SKM-1 (cell line): ENCODE data around the gene ARSK.

ENCODE experiments used
- DNase-seq: peaks from one replicate; lab custom pipeline; 2025; ENCODE audit not compliant: unreplicated experiment; lab: John Stamatoyannopoulos, UW

ARSK gene

DNA sequence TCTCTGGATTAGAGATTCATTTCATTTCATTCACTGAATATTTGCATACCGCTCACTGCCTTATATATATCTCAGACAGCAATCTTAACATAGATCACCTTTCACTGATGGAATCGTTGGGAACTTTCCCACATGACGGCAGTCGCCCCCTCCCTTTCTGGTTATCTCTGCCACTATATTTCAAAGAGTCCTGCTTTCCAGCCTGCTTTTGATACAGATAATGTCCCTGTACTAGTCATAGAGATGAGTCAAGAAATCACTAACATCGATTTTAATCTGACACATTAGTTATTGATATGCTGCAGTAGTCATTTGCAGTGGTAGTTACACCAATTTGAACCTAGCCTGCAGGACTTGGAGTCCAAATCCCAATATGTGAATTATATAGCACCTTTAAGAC lies 8.5 kb downstream of the ARSK start:
- no peak for DNase-seq

DNA sequence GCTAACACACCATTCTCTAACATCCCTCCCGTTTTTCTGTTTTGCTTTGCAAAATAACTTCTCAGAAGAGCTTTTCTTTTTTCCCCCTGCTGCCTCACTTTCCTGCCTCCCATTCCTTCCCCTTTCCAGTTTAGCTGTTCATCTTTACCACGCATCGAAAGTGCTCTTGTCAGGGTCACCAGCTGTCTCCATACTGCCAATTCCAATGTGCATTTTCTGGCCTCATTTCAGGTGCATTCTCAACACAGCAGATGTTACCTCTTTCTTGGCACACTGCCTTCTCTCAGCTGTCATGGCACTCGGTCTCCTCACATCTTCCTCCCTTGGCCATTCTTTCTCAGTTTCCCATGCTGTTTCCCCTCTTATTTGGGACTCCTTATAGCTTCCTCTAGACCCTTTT lies 9.5 kb downstream of the ARSK start:
- no peak for DNase-seq

DNA sequence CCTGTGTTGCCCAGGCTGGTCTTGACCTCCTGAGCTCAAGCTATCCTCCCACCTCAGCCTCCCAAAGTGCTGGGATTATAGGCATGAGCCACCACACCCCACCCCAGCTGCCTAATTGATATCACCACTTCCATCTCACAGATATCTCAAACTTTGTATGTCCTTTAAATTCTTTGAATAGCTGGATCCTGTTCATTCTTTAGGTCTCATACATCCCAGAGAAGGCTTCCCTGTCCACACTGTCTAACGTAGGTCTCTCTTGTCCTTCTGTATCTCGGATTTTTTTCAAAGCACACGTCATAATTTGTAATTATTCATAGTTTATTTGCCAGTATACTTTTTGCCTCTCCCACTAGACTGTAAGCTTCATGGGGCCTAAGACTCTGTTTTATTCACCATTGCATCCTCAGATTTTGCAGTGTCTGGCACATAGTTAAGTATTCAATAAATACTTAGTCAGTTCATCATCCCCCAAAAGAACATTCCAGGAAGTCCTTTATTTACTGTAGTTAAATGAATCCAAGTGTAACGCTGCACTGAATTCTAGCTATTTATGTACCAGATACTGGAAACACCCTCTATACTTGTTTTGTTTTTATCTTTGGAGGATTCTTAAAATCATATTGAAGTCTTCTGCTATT lies 10.5 kb downstream of the ARSK start:
- DNase-seq, result no peak

DNA sequence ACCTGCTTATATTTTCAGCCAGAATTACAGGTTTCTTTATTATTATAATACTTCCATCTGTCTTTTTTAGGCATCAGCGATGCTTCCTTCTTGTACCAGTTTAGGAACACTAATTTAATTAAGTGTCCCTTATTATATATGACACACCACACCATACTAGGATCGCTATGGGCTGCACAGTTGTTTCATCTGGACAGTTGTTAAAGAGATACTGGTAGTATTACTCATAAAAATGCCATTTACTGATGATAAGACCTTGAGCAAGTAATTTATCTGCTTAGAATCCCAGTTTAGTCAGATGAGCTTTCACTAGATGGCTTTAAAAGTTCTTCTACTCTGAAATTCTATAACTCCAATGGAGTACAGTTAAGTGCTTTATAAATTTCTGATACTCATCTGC lies 17.1 kb downstream of the ARSK start:
- DNase-seq, result no peak

DNA sequence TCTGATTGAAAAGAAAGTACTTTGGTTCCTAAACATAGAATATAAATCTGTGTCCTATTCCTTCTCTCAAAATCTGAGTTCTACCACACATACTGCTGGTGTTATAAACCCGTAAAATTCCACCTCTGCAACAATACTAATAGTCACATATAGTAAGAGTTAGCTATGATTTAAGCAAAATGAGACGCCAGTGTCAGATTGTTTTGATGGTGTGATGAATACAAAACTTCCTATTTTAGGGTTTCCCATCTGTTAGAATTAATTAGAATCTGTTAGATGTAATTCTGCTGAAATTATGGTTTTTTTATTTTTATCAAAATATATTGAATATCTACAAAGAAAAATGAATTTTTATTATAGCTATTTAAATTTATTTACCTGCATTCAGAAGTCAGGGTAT lies 26.7 kb downstream of the ARSK start:
- no peak for DNase-seq

DNA sequence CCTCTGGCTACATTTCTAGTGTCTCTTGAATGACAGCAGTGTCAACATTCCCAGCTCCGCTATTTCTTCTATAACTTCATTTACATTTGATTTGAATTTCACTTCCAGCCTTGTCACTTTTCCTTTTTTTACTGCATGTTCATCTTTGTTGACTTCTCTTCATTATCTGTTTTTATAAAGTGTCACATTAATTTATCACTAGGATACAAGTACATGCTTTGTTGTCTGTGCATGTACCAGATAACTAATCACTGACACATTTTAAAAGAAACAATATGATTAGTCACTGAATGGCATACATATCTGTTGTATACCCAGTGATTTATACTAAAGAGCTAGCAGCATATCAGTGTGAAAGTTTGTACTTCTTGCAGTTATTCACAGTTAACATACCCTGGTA lies 29.1 kb downstream of the ARSK start:
- no peak for DNase-seq

DNA sequence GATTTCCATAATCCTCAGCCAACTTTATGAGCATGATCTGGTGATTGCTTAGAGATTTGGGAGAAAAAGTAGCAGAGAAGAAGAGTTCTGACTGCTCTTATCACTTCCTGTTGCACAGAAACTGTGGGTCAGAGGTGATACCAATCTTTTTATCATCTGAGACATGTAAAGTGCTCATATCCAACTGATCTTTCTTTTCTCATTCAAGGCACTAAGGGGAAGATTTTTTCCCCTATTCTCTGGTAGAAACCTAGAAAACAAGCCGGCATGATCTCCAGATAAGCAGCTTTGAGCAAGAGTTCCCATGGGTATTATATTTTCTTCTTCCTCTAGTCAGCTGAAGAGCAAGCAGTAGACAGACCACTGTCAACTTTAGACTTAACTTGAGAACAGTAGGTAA lies 36.0 kb downstream of the ARSK start:
- no peak for DNase-seq

DNA sequence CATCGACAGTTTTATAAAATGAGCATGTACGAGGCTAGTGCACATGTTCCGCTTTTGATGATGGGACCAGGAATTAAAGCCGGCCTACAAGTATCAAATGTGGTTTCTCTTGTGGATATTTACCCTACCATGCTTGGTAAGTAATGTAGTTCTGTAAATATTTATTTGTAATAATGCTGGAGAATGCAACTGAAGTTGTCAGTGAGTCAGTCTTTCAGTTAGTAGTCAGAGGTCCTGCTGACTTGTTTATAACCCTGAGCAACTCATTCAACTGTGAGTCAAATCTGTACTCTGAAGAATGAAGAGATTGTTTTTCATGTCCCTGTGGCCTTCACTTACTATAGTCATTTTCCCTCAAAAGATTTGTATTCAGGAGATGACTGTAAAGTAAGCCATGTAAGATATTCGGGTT lies 36.6 kb downstream of the ARSK start:
- no peak for DNase-seq

DNA sequence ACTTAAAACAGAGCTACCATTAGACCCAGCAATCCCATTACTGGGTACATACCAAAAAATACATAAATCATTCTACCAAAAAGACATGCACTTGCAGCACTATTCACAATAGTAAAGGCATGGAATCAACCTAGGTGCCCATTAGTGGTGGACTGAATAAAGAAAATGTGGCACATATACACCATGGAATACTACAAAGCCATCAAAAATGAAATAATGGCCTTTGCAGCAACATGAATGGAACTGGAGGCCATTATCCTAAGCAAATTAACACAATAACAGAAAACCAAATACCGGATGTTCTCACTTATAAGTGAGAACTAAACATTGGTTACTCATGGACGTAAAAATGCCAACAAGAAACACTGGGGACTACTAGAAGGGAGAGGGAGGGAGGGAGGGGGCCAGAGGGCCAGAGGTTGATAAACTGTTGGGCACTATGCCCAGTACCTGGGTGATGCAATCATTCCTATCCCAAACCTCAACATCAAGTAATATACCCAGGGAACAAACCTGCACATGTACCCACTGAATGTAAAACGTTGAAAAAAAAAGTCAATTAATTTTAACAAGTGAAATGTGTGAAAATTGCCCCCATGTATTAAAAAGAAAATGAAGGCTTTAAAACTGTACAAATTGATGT lies 40.5 kb downstream of the ARSK start:
- DNase-seq, result no peak

DNA sequence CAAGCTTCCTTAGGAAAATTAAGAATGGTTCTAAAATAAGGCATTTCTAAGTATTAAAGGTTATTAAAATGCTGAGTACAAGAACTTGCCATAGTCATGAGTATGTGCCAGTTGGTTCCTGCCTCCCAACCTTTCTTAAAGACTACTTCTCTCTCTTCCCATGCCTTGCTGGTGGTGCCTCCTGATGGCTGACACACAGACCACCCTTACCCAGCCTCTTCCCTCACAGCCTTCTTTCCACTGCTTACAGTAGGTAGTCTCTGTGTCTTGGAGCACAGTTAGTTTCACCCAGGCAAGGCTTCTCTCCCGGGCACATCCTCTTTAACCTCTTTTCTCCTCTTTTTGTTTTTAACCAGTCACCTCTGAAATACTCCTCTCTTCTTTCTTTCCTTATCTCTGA lies 44.4 kb downstream of the ARSK start:
- no peak for DNase-seq

DNA sequence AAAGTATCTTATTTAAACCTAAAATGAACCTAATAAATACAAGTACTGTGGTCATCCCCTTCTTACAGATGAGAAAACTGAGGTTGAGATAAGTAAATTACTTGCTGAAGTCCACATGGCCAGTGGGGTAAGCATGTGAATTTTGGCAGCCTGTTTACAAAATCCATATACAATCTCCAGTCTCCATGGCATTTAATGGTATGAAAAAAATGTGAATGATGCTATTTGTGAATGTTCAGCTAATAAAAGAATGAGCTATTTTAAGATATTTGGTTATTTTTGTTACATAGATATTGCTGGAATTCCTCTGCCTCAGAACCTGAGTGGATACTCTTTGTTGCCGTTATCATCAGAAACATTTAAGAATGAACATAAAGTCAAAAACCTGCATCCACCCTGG lies 45.7 kb downstream of the ARSK start:
- DNase-seq, result no peak

DNA sequence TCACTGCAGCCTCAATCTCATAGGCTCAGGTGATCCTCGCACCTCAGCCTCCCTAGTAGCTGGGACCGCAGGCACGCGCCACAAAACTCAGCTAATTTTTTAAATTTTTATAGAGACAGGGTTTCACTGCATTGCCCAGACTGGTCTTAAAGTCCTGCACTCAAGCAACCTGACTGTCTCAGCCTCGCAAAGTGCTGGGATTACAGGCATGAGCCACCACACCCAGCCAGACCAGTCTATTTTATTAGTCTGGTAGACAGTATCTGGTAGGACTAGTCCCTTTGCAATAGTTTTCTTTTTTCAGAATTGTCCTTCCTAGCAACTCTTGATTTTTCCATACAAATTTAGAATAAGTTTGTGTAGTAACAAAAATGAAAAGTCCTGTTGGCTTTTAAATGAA lies 50.9 kb downstream of the ARSK start:
- DNase-seq, result no peak

DNA sequence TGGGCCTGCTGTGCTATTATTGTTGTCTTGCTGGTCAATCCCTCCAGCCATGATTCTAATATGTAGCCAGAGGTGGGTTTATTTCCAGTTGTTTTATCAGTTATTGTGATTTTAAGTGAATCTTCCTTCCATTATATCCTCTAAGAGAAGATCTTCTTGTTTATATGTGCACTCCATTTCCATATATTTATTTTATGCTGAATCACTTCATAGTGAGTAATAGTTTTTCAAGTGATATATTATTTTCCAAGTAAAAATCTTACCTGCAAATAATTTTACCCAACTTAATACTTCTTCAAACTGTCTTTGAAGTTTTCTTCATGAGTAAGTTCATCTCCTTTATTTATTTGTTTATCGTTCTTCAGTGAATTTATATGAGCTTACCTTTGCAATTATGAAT lies 51.5 kb downstream of the ARSK start:
- DNase-seq, result no peak

DNA sequence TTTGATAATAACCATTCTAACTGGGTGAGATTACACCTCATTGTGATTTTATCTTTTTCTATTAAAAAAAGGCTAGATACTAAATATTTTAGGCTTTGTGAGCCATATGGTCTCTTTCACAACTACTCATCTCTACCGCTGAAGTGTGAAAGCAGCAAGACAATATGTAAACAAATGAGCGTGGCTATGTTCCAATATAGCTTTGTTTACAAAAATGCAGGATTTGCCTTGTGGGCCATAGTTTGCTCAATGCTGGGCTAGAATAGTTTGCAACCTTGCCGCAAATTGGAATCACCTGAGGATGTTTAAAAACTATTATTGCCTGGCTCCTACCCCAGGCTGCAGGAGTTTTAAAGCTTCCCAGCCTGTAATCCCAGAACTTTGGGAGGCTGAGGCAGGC lies 54.8 kb downstream of the ARSK start:
- no peak for DNase-seq

DNA sequence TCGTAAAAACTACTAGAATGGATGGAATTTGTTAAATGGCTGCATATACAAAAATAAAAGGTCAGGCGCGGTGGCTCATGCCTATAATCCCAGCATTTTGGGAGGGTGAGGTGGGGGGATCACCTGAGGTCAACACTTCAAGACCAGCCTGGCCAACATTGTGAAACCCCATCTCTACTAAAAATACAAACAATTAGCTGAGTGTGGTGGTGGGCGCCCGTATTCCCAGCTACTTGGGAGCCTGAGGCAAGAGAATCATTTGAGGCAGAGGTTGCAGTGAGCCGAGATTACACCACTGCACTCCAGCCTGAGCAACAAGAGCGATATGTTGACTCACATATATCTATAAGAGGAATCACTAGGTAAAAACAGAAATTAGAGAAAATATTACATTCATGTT lies 55.6 kb downstream of the ARSK start:
- DNase-seq, result no peak

DNA sequence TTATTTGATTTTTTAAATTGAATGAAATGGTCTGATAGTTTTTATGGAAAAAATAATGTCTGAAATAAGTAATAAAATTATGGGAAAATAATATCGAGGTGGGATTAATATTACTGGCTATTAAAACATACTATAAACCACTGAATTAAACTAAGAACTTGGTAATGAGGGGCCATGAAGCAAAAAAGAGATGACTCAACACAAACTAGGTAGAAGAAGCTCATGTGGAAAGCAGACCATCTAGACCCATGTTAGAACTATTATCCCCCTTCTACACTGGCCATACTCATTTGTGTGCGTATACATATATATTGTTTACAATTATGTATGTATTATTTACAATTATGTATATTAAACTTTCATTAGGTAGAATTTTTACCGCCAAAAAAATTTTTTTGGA lies 56.5 kb downstream of the ARSK start:
- DNase-seq, result no peak

DNA sequence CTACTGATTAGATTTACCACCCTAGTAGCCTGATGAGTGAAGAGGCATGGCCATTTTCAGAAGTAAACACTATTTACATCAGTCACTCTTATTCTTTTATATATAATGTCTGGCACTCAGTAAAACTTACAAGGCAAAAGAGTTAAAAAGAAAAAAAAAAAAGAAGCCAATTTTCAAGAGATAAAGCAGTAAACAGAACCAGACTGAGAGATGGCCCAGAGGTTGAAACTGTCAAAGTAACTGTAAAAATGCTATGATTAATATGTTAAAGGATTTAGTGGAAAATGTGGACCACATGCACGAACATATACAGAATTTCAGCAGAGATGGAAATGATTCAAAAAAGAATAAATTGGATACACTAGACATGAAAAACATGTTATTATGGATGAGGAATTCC lies 58.6 kb downstream of the ARSK start:
- DNase-seq, result no peak

DNA sequence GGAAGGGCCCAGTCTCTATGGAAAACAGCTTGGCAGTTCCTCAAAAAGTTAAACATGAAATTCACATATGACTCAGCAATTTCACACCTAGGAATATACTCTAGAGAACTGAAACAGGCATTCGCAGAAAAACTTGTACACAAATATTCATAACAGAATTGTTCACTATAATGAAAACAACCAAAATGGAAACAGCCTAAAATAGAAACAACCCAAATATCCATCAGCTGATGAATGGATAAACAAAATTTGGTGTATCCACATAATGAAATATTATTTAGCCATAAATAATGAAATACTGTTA lies 60.2 kb downstream of the ARSK start:
- DNase-seq, result no peak

DNA sequence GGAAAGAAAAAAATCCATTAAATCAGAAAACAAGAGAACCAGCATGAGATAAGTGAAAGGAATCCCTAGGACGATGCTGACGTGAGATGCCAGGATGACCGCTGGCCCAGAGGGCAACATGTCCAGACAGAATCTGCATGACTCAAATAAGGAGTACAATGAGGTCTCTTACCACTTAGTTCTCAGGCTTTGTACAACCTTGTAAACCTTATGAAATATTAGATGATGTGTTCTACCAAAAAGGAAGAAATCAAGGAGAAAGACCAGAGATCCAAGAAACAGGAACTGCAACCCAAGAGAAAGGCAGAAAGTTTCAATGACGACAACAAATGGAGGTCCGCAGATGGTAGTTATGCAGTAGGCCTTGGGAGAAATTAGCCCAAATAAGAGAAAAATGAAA lies 62.2 kb downstream of the ARSK start:
- DNase-seq, result no peak

DNA sequence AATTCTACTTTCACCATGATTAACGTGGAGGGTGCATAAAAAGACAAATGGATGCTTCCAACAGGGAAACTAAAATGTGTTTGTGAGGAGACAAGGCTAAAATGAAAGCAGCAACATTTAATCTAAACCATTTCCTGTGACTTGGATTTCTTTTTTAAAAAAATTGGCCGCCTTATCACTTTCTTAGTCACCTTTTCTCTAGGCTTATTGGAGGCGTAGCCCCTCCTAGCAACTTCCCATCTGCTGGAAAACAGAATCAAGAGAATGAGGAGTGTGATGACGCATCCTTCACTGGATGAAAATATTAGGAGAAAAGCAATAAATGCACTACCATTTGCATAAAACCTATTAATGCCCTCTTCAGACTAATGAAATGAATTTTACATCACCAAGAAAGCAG lies 64.2 kb downstream of the ARSK start:
- DNase-seq, result no peak

DNA sequence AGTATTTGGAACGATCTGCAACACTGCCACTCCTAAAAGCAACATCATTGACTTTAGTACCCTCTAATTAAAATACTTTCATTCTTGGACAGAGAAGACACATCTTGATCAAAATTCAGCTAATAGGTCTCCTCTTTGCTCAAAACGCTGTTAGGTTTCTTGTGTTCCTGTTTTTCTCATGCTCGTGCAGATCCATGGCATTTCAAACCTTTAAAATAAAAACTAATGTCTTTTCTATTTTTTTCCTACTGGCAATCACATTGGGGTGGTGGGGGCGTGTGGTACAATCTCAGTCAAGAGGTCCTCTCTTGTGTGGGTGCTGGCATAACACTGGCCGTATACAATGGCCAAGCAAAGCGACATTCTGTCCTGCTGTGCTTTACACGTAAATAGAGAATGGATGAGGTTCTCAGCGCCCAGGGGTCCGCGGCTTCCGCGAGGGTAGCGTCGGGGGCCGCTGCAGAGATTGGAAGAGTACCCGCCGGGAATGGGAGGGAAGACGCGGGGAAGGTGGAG lies 64.7 kb downstream of the ARSK start:
- no peak for DNase-seq

DNA sequence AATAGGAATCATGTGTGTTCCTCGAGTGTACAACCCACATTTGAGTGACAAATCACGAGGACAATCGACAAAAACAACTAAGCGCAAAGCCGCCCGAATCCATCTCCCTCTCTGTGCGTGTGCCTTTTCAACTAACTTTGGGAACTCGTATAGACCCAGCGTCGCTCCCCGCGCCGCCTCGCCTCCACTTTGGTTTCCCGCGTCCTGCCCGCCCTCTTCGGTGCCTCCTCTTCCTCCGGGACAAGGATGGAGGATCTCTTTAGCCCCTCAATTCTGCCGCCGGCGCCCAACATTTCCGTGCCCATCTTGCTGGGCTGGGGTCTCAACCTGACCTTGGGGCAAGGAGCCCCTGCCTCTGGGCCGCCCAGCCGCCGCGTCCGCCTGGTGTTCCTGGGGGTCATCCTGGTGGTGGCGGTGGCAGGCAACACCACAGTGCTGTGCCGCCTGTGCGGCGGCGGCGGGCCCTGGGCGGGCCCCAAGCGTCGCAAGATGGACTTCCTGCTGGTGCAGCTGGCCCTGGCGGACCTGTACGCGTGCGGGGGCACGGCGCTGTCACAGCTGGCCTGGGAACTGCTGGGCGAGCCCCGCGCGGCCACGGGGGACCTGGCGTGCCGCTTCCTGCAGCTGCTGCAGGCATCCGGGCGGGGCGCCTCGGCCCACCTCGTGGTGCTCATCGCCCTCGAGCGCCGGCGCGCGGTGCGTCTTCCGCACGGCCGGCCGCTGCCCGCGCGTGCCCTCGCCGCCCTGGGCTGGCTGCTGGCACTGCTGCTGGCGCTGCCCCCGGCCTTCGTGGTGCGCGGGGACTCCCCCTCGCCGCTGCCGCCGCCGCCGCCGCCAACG lies 65.3 kb downstream of the ARSK start, which contains the start of gene GPR150:
Gene GPR150, plus strand, starts transcription at position 58 of the 840 bp plus-strand sequence. Its CDS starts 189 bp downstream, at position 247.
- DNase-seq, result no peak
